Hippocampal formation (tissue), 2 donors: ENCODE data around the gene TRIM71.
"Not testable (repeated sequence)": the region's sequence is repeated elsewhere in the genome, so short reads cannot be mapped to it uniquely, and the experiment has no call there.

ENCODE experiments used
- DNase-seq, 2 donors: peaks; one replicate each; lab custom pipeline; 2025; lab: John Stamatoyannopoulos, UW

TRIM71 gene

DNA sequence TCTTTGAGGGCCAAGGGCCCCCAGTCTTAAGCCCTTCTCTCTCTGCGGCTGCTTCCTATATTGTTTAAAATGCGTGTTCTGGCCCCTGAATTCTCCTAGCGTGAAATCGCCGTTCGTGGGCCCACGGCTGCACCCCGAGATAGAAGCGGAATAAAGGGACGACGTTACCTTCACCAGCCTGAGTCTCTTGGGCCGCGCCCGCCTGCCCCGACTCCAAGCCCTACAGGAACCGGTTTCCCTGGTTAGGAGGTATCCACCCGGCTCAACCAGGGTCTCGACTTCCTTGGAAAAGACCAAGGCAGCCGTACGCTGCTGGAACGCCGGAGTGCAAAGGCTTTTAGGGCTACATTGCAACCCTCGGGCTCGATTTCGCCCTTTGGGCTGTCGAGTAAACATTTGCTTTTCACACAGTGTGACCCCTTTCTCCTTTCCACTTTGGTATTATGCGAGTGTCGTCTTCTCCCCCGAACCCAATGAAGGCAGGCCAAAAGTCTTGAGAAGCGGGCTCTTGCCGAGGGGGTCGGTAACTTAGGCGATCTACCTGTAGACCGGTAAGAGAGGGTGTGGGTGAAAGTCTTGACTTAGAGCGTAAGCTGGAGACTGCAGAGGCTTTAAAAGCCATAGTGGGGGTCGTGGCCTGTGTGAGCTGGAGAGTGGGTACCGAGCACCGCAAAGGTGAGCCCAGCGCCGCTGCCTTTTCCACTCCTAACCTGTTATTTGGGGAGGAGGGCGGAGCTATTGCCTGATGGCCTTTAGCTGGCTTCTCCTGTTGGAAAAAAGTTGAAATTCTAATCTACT is 2.0 kb downstream of the TRIM71 start:
- no peak for DNase-seq

DNA sequence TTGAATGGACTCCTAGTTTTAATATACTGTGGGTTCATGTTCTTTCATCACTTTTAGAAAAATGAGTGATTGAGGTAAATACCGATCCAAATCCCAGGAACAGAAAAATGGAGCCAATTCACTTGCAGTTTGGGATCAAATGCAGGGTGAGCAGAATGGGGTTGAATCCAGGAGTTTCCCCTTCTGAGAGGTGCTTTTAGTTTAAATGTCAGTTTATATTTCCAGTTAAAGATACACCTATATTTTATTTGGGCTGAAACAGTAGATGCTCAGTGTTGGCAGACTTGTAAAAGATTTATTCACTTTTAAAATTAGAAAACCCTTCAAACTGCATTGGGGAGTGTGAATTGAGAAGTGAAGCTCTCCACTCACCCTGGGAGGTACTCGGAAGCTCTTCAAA is 2.6 kb downstream of the TRIM71 start:
- DNase-seq: no peak

DNA sequence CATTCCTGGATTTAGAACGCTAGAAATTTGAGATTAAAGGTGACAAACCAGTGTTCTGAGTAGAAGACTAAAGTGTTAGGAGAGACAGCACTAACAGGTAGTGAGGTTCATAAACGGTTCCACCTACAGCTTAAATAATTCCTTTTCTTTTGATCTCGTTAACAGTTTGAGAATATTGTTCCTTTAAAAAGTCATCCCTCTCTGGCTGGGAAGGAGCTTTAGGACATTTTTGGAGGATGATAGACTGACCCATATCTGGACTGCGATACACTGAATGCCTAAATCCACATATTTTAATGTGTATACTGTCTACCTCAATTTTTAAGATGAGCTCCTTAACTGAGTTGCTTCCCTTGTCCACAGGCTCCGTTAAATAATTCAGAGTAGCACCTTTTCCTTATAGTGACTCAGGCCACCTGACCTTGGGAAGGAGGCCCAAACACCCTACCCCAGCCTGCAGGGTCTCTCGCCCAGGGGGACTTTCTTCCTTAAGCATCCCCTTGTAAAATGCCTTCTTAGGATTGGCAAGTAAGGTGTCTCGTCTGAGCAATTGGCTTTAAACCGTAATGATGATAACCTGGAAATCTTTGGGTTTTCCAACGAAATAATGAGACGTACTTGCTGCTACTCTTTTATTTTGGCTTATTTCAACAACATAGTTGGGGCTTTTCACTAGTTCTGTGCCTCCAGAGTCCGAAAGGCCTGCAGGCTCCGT is 3.3 kb downstream of the TRIM71 start:
- no peak for DNase-seq

DNA sequence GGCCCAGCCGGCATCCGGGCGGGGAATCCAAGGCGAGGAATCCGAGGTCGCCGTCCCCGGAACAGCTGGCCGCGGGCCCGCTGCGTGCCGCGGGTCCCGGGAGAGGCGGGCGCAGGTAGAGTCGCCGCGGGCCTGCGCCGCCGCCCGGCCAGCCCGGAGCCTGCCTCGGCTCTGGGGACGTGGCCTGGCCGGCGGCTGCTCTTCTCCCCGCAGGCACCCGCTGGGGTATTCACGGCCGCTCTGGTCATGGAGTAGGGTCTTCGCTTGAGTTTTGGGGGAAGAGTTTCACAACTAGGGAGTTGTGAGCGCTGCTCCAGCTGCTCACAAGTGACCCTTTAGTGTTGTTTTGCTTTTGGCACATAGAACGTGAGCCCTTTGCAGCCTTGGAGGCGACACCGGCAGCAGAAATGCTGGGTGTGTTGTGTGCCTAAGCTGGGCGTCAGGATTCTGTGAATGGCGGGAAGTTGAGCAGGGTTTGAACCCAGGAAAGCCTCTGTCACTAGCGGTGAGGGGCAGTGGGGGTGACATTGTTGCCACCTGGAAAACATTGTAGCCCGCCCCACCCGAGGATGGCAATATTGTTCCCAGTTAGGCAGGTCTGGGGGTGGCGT is 4.0 kb downstream of the TRIM71 start:
- no peak for DNase-seq

DNA sequence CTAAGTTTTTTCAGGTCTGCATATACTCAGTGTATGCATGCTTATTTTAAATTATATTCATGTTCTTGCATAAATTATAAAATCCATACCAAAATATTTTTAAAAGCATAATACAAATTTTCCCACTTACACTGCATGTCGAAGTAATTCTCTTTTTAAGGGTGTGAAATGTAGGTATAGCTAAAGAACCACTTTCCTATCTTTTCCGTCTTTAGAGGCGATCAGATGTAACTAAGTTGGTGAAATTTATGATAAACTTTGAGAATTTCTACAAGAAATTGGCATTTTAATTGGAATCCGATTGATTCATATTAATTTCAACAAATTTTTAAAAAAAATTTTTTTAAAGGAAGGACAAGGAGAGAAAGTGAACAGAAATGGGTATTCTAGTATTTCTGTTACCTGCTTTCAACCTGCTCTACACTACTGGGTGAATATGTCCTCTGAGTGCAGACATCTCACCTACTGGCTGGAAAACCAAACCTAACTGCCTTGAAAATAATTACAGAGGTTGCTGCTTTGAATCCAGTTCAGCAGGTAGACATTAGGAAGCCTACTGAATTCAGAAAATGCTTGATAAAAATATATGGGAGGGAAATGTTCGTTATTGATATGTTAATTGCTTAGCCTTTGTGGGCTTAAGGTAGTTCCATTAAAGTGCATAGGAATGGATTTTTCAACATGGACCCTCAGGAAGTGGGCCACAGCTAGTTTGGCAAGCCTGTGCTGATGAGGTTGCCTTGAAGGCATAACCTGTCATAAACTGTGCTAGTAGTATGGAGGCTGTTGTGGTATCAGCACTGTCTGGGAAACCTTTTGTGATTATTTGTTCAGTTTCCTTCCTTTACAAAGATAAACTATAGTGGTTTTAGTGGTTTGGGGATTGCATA is 5.1 kb downstream of the TRIM71 start:
- no peak for DNase-seq

DNA sequence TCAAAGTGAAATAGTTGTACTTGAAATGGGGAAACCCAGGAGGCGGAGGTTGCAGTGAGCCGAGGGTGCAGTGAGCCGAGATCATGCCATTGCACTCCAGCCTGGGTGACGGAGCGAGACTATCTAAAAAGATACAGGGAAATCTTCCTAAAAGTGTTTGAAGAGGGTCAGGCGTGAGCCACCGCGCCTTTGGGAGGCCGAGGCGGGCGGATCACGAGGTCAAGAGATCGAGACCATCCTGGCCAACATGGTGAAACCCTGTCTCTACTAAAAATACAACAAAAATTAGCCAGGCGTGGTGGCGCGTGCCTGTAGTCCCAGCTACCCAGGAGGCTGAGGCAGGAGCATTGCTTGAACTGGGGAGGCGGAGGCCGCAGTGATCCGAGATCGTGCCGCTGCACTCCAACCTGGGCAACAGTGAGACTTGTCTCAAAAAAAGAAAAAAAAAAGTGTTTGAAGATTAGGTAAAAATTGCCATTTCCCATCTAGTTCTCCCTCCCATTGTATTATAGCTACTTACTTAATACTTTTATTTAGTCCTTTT is 5.9 kb downstream of the TRIM71 start:
- not testable (repeated sequence) for DNase-seq

DNA sequence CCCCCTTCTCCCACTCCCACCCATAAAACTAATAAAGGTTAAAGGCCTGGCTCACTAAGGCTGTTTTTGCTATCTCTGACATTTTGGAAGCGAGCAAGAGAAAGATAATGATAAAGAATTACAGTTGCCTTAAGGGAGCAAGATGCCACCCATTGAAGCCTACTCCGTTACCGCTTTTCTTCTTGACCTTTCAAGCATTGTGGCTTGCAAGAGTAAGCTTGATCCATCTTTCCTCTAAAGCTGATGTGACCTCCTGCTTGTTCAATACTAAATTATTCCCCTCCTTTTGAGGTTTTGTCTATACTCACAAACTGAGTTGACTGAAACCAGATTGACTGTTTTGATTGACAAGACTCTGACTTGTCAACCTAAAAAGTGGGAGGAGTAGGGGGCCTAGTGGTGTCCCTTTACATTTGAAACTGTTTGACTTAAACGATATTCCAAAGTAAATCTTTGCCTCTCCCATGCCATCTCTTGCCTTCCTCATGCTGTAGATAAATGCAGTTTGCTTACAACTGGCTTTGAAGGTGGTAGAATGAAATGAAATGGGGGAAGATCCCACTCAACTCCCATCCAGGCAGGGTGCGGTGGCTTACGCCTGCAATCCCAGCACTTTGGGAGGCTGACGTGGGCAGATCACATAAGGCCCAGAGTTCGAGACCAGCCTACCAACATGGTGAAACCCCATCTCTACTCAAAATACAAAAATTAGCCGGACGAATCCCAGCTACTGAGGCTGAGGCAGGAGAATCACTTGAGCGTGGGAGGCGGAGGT is 8.0 kb downstream of the TRIM71 start:
- DNase-seq: no peak

DNA sequence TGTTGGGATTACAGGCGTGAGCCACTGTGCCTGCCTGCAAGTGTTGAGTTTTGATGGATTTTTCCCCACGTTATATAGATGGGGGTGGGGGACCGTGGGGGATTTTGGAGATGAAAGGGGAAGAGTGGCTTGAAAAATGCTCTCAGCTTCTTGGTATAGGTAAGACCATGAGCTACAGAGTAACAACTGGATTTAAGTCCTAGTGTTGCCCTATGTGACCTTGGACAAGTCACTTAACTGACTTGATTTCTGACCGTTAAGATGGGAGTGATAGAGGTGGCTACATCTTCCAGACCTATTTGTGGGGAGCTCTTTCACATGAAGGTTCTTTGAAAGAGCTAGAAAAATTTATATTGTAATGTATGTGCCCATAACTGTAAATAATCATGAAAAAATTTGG is 13.3 kb downstream of the TRIM71 start:
- no peak for DNase-seq

DNA sequence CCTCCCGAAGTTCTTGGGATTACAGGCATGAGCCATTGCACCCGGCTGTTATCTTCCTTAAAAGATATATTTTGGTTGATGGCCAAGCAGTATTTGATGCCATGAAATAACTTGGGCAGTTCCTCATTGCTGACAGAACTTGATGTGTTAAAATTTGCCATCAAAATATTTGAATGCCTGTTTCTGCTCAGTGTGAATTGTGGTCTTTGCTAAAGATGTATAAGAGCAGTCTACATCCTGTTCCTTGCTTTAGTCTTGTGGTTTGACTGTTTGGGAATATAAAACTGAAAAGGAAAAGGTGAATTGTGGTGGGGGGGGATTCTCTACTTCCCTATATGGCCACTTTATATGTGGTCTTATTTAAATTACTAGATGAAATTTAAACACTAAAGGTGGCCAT is 14.0 kb downstream of the TRIM71 start:
- no peak for DNase-seq

DNA sequence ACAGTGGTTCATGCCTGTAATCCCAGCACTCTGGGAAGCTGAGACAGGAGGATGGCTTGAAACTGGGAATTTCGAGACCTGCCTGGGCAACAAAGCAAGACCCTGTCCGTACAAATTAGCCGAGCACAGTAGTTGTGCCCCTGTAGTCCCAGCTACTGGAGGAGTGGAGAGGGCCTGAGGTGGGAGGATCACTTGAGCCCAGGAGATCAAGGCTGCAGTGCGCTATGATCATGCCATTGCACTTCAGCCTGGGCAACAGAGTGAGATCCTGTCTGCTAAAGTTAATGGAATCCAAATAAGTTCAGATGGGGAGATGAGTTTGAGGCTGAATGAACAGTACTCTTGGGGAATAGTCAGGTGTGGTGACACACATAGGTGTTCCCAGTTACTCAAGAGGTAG is 14.4 kb downstream of the TRIM71 start:
- DNase-seq: no peak

DNA sequence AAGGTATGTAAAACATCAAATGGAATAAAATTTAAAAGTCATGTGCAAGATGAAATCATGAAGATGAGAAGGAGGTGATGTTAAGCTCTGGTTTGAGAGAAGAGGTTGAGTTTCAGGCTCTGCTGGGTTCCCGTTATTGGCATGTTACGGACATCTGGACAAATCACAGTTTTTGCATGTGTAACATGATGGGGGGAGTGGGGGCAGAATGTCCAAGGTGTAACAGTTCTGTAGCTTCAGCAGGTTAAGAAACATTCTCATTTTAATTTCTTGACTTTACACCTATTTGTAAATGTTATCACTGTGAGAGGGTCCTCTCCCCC is 17.2 kb downstream of the TRIM71 start:
- no peak for DNase-seq

DNA sequence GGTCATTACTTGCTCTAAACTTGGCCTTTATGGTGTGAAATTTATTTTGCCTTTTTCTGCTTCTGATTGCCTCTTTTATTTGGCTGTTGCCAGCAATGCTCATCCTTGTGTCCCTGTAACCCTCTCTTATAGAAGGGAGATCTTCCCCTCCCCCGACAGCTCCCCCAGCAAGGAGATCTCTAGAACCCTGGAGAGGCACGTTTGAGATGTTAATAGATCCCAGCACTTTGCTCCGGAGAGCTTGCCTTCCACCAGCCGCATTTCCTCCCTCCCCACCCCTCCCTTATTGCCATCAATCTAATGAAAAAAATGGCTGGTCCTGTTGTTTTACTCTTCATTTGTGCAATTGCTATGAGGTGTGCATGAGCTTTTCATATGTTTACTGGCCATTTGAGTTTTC is 18.2 kb downstream of the TRIM71 start:
- no peak for DNase-seq

DNA sequence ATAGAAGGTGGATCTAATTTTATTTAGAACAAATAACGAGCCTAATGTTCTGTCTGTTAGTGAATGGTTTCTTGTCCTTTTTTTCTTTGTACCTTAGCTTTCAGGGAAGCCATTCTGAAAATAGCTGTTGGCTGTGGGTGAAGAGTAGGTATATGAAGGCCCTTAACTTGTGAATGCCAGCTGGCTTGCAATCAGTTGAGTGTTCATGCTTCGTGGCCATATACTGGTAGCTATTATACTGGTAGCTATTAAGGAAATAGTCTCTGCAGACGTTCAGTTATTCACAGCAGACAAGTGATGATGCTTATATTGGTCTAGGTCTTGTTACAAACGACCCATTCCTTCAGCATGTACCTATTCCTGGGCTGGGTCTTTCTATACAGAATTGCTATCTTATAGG is 18.8 kb downstream of the TRIM71 start:
- no peak for DNase-seq

DNA sequence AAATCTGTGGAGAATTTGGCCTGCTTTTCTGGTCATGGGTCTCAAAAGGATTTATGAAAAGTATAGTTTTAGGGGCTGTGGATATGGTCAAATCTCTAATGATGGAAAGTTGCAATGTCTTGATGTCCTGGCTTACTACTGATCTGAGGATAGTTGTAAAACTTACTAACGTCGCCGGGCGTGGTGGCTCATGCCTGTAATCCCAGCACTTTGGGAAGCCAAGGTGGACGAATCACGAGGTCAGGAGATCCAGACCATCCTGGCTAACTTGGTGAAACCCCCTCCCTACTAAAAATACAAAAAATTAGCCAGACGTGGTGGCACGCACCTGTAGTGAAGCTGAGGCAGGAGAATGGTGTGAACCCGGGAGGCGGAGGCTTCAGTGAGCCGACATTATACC is 19.6 kb downstream of the TRIM71 start:
- DNase-seq: no peak

DNA sequence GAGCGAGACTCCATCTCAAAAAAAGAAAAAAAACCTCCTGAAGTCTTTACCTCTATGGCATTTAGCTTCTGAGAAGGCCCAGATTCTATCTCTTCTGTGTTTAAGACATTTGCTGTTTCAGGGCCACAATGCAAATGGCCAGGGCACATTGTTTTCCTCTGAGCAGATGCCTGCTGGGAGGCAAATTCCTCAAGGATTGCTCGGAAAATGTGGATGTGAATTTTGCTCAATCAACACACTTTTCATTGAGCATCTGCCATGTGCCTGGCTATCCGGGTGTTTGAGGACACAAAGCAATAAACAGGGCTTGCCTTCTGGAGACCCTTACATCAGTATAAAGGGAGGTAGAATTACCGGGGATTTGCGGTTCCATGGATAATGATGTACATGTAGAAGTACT is 20.0 kb downstream of the TRIM71 start:
- DNase-seq: no peak

DNA sequence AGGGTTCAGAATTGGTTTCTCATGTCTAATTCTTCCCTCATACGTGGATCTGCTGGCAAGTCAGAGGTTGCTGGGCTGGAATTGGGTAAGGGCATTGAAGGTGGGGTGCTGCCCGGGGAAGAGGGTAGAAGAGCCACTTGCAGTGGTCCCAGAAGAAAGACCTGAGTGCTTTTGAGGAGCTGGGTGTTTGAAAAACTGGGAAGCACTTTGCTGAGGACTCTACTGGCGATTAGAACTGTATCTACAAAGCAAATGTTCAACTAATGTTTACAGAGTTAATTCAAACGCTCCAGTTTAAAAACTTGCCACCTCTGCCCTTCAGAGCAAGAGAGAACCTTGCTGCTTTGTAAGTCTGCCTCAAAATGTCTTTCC is 21.9 kb downstream of the TRIM71 start:
- no peak for DNase-seq

DNA sequence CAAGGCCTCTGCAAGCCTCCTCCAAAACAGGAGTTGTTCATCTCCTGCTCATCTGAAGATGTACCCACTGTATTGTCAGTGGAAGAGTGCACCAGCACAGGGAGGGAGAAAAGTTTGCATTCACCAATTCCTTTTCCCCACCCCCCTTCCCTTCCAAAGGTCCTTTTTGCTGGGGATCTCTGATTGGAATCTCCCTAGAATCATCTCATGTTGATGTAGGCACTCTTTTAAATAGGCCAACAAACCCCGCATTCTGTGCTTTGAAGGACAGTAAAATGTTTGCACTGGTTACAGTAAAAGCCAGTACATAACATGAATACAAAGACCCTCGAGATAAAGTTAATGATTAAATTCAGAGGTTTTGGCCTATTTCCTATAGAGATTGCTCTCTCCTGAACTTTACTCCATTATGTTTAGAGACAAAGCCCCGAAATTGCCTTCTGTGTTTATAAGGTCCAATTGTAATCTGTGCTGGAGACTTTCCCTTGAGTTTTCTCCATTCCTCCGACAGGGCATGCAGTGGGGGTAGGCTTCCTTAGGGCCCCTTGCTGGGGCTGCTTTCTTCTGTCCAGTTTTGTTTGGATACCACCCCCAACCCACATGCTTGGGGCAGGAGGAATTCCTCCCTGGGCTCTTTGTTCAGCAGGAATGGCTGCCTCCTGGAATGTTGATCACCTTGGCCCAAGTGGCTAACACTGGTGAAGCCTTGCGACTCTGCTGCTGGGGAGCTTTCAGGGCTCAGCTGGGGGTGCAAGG is 22.5 kb downstream of the TRIM71 start:
- DNase-seq: no peak

DNA sequence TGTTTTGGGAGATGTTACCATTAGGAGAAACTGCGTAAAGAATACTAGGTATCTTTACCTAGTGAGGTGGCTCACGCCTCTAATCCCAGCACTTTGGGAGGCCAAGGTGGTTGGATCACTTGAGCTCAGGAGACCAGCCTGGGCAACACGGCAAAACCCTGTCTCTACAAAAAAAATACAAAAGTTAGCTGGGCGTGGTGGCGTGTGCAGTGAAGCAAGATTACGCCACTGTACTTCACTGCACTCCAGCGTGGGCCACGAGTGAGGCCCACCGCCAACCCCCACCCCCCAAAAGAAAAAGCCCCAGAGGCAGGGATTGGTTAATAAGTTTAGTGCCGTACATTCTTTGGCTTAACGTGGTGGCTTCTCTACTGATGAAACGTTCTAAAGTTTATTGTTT is 23.5 kb downstream of the TRIM71 start:
- DNase-seq: no peak

DNA sequence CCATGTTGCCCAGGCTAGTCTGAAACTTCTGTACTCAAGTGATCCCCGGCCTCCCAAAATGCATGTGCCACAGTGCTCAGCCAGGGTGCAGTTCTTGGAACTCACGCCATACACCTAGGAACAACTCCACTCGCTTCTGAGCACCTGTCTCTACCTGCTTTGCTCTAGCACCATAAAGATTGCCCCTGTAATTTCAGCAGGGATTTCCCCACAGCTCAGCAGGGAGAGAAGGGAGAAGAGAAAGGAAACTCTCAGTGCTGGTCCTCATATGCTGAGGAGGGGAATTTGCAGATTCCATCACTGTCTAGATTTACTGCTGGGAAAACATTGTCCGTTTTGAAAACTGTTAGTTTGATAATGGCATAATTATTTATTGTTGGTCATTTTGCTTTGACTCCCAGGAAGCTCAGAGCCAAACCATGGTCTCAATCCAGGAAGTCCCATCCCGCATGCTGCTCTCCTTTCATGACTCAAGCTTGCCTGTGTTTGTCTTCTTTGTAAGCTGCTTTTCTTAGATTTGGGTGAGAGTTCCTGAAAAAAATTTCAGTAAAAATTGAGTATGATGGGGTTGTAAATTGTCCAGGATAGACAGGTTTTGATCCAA is 24.2 kb downstream of the TRIM71 start:
- DNase-seq: no peak

DNA sequence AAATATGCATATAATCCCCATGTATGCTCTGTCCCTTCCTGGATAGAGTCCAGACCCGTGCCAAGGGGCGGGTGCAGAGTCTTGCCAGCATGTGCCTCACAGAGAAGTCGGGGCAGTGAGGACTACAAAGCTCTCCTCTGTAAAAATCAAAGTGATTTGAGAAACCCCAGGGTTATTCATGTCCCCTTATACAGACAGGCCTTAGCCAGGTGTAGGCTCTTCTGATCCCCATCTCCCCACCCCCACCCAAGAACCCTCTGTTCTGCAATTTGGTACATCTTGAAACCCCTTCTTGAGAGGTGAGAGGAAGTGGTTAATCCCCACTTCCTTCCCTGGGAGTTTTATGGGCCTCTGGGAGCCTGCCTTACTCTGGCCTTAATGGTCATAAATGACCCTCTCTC is 24.7 kb downstream of the TRIM71 start:
- no peak for DNase-seq
